ENCODE measurements around the gene SIM2.

The SIM2 gene

DNA sequence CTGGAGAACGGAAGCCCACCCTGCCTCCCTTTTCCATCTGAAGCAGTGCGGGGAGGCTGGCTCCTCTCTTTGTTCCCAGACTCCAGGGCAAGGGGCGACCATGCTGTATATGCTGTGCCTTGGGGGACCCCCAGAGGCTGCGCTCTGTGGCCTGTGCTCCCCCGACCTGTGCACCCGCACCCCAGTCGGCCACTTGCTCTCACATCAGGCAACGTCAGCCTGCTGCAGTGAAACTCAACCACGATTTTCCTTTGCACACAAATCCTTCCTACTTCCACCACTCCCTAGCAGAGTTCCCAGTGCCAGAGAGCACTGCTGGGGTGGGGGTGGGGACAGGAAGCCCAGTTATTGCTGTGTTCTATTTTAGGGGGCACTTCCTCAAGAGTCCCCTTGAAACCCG lies 52.5 kb downstream of the SIM2 start:
- TF ChIP-seq, protein P1, sequence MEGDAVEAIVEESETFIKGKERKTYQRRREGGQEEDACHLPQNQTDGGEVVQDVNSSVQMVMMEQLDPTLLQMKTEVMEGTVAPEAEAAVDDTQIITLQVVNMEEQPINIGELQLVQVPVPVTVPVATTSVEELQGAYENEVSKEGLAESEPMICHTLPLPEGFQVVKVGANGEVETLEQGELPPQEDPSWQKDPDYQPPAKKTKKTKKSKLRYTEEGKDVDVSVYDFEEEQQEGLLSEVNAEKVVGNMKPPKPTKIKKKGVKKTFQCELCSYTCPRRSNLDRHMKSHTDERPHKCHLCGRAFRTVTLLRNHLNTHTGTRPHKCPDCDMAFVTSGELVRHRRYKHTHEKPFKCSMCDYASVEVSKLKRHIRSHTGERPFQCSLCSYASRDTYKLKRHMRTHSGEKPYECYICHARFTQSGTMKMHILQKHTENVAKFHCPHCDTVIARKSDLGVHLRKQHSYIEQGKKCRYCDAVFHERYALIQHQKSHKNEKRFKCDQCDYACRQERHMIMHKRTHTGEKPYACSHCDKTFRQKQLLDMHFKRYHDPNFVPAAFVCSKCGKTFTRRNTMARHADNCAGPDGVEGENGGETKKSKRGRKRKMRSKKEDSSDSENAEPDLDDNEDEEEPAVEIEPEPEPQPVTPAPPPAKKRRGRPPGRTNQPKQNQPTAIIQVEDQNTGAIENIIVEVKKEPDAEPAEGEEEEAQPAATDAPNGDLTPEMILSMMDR (IDR thresholded peaks at IDR 0.05; ENCODE audit: extremely low read depth, missing control alignments) = no peak
- DNase-seq (ENCODE audit: low spot score) = no peak

DNA sequence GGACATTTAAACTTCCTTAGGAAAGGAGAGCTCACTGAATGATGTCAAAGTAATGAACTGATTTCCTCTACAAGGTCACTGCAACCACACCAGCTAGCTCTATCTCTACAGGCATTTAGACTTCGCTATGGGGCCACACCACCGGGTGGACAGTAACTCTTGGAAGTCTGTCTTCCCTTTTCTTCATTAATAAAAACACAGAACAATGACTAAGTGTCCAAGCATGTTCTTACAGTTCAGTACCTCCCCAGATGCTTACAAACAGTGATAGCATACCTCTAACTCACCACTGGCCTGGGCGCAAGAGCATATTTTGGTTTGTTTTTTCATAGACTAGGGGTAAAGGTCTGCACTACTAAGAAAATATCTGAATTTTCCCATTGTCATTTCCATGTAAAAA lies 54.6 kb downstream of the SIM2 start:
- TF ChIP-seq, protein P1 (IDR thresholded peaks at IDR 0.05; ENCODE audit: extremely low read depth, missing control alignments) = no peak
- DNase-seq (ENCODE audit: low spot score) = no peak

DNA sequence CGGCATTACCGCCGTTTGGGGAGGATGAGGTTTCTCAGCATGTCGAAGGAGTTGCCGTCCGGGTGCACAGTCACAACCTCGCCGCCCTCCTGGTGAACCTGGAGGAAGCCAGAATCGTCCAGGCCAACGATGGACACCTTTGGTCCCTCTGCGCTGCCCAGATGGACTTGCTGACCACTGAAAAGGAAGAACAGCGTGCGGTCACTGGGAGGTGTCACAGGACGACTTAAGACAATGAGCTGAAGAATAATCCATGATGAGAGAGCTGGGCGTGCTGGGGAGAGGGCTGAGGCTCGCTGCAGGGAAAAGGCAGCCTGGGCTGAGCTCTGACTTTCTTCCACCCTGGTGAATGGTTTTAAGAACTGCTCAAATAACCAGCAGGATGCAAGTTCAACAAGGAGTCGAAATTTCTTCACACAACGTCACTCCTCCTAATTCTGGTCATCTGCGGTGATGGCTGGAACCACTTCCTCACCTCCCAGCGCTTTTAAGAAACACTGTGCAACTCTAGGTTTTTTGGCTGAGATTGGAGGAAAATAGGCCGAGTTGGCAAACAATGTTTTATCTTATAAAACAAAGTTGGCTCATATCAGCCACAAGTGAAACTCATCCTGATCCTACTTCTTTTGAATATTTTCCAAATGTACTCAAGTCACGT lies 55.5 kb downstream of the SIM2 start:
- TF ChIP-seq, protein P1 (IDR thresholded peaks at IDR 0.05; ENCODE audit: extremely low read depth, missing control alignments) = no peak
- DNase-seq (ENCODE audit: low spot score) = no peak

DNA sequence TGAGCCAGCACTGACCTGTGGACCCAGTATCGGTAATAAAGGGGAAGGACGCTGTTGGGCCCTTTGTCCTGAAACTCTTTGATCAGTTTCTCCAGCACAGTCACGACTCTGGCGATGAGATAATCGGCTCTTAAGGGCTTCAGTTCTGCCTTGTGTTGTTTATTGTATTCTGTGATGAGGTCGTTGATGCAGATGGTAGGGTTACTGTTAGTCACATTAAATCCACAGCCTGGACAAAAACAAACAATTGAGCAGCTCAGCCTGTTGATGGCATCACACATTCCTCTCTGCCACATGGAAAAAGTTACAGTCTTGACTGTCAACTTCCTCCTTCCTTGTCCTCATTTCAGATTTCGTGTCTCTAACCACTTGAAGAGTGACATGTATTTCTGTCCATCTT lies 57.6 kb downstream of the SIM2 start:
- TF ChIP-seq, protein P1 (IDR thresholded peaks at IDR 0.05; ENCODE audit: extremely low read depth, missing control alignments) = no peak
- DNase-seq (ENCODE audit: low spot score) = no peak

DNA sequence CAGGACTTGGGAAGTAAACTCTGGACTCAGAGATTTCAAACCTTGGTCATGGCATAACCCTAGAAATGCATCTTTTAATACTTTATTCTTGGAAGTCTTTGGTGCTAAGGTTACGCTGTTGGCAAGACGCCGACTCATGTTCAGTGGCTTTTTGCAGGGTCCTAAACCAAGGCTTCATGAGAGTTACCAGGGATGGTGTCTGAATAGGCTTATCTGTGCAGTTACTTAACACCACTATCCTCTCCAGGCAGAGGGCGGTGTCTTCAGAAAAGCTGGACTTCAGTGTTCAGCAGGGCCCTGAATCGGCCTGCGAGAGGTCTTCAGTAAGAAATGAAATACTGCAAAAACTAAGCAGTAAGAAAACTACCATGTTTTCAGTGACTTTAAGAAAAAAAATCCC lies 58.3 kb downstream of the SIM2 start:
- TF ChIP-seq, protein P1 (IDR thresholded peaks at IDR 0.05; ENCODE audit: extremely low read depth, missing control alignments) = no peak
- no peak for DNase-seq (ENCODE audit: low spot score)

DNA sequence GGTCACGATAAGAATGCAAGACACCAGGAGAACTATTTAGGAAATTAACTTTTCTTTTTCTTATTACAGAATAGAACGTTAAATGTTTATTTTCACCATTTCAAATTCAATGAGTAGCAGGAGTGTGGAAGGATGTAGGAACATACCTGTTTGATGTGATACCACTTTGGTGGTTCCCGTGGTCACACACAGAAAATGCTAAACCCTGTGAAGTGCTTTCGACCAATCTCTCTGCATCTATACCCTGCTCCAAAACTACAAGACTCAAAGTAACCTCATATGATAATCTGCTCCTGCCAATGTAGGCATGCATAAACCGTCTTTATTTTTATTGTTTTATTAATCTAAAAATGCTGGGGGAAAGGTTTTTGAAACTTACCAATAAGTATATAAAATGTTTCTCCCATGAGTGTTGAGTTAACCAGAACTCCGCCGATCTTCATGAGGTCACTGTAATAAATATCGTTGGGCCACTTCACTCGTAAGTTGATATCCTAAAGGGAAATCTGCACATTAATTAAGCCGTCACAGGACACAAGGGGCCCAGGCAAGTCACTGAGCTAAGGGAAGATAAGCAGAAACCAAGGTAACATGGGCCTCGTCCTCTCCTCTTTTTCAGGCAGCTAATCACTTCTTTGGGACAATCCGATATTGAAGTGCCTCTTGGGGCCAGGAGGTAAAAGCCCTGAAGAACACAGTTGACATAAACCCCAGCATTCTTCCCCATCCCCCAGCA lies 60.6 kb downstream of the SIM2 start:
- TF ChIP-seq, protein P1 (IDR thresholded peaks at IDR 0.05; ENCODE audit: extremely low read depth, missing control alignments) = no peak
- no peak for DNase-seq (ENCODE audit: low spot score)

DNA sequence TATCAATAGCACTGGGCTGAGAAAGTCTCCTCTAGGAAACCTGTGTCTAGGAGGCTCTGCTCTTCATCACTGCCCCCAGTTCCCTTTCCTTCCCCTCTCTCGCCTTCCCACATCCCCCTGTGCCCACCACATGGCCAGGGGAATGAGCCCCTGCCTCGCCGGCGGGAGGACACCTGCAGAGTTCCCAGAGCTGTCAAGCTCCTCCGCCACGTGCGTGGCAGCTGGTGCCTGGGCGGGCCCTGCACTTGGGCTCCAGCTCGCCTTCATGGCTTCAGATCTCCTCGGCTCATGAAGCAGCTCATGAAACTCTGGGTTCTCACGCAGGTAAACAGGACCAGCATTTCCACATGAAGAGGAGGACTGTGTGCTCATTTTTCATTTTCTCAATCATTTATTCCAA lies 62.8 kb downstream of the SIM2 start:
- TF ChIP-seq, protein P1 (IDR thresholded peaks at IDR 0.05; ENCODE audit: extremely low read depth, missing control alignments) = no peak
- DNase-seq (ENCODE audit: low spot score) = no peak

Measured in GM20000 (cell line).